ENCODE data around the gene GUF1. TPM values are rescaled to one million over a fixed set of nuclear protein-coding genes. Genes with fewer than 3 reads are reported as not detected.
"Not testable (repeated sequence)": the region's sequence is repeated elsewhere in the genome, so short reads cannot be mapped to it uniquely, and the experiment has no call there.

The GUF1 gene
- total RNA-seq, 2 donors from 2014 or later, result 17.8 to 28.7 TPM

- no peak for DNase-seq
- H3K9me3 ChIP-seq, result no peaks in the 10 kb centered on the region
- H3K4me3 ChIP-seq, result peak overlapping the region; percentile 77
- H3K9ac ChIP-seq (ENCODE audit: low read depth in 2 of 2, low read length in 2 of 2), result peak overlapping the region in 1 of 2 donors; percentile 82
- intact Hi-C loops (cut with DNase I), result loop anchor here (5.0 kb wide), 1 partner anchor 48 kb away; the partner anchor contains the start of gene GUF1
- no peaks in the 10 kb centered on the region for H3K4me1 ChIP-seq
- H3K27me3 ChIP-seq, result no peaks in the 10 kb centered on the region
- no peaks in the 10 kb centered on the region for H3K36me3 ChIP-seq
- no peak overlapping the region for H3K27ac ChIP-seq
- TF ChIP-seq CTCF (IDR thresholded peaks at IDR 0.05), result no peak
These were observed 46.9 kb downstream of the GUF1 start for GRCh38 chr4:44725166-44725565.

GRCh38 chr4:44725726-44726037 is 47.5 kb downstream of the GUF1 start:
- Histone ChIP-seq H3K9ac (ENCODE audit: low read depth in 2 of 2, low read length in 2 of 2) (peak overlapping the region; percentile 82 to 85), H3K4me1 (no peaks in the 10 kb centered on the region), H3K36me3 (no peaks in the 10 kb centered on the region), H3K4me3 (peak overlapping the region; percentile 77), H3K27ac (peak overlapping the region; percentile 70), H3K27me3 (no peaks in the 10 kb centered on the region), H3K9me3 (no peaks in the 10 kb centered on the region)
- no peak for TF ChIP-seq CTCF (IDR thresholded peaks at IDR 0.05)
- intact Hi-C loops (cut with DNase I), result loop anchor here (5.0 kb wide), 1 partner anchor 48 kb away; the partner anchor contains the start of gene GUF1
- no peak for DNase-seq

GRCh38 chr4:44726038-44726871 is 48.0 kb downstream of the GUF1 start, which contains the start of gene GNPDA2:
TSS of gene GNPDA2 (minus strand) at chr4:44726556. CDS start at chr4:44722207, 4,349 bp downstream.
- no peak for TF ChIP-seq CTCF (IDR thresholded peaks at IDR 0.05)
- Histone ChIP-seq H3K27ac (peak within 1 kb of the TSS; percentile 70), H3K27me3 (no peaks in the 10 kb centered on the region), H3K4me3 (peak within 1 kb of the TSS; percentile 77), H3K9me3 (no peaks in the 10 kb centered on the region), H3K4me1 (no peaks in the 10 kb centered on the region), H3K9ac (ENCODE audit: low read depth in 2 of 2, low read length in 2 of 2) (peak within 1 kb of the TSS; percentile 82 to 85), H3K36me3 (no peaks in the 10 kb centered on the region)
- DNase-seq, result peak; percentile 92
- intact Hi-C loops (cut with DNase I), result loop anchor here (5.0 kb wide), 1 partner anchor 49 kb away; the partner anchor contains the start of gene GUF1

- intact Hi-C loops (cut with DNase I), result loop anchor here (5.0 kb wide), 1 partner anchor 50 kb away; the partner anchor contains the start of gene GUF1
- Histone ChIP-seq H3K27ac (no peak overlapping the region), H3K4me1 (no peaks in the 10 kb centered on the region), H3K9me3 (no peaks in the 10 kb centered on the region), H3K9ac (ENCODE audit: low read depth in 2 of 2, low read length in 2 of 2) (no peak overlapping the region), H3K4me3 (no peak overlapping the region), H3K27me3 (no peaks in the 10 kb centered on the region), H3K36me3 (no peaks in the 10 kb centered on the region)
- DNase-seq, result no peak
- no peak for TF ChIP-seq CTCF (IDR thresholded peaks at IDR 0.05)
These were observed 49.3 kb downstream of the GUF1 start for GRCh38 chr4:44727471-44727870.

GRCh38 chr4:44728694-44729093 is 50.5 kb downstream of the GUF1 start:
- intact Hi-C loops (cut with DNase I), result loop anchor here (5.0 kb wide), 1 partner anchor 51 kb away; the partner anchor contains the start of gene GUF1
- H3K27me3 ChIP-seq; H3K9ac ChIP-seq (ENCODE audit: low read depth in 2 of 2, low read length in 2 of 2): not testable (repeated sequence)

GRCh38 chr4:44736900-44737299 is 58.7 kb downstream of the GUF1 start:
- intact Hi-C loops (cut with DNase I), result no loop called here
- Histone ChIP-seq H3K27ac (no peak overlapping the region), H3K27me3 (no peaks in the 10 kb centered on the region), H3K36me3 (no peaks in the 10 kb centered on the region), H3K9ac (ENCODE audit: low read depth in 2 of 2, low read length in 2 of 2) (no peak overlapping the region), H3K4me3 (no peak overlapping the region), H3K4me1 (no peaks in the 10 kb centered on the region), H3K9me3 (no peaks in the 10 kb centered on the region)
- DNase-seq, result no peak
- no peak for TF ChIP-seq CTCF (IDR thresholded peaks at IDR 0.05)

More at GRCh38 chr4:44728694-44729093, 50.5 kb downstream of the GUF1 start:
- not testable (repeated sequence) for H3K4me1 ChIP-seq, H3K9me3 ChIP-seq, DNase-seq, H3K36me3 ChIP-seq, H3K27ac ChIP-seq, H3K4me3 ChIP-seq

All from colonic mucosa (tissue), 4 donors.